Measurements from ENCODE around the gene TMEM198. TPM values are rescaled to one million over a fixed set of nuclear protein-coding genes. Genes with fewer than 3 reads are reported as not detected.
A peak's percentile ranks its signal among the peaks of the same experiment; 100 is the strongest.

The TMEM198 gene
- polyA plus RNA-seq, 1 donor from 2014 or later, result 44.0 TPM

DNA sequence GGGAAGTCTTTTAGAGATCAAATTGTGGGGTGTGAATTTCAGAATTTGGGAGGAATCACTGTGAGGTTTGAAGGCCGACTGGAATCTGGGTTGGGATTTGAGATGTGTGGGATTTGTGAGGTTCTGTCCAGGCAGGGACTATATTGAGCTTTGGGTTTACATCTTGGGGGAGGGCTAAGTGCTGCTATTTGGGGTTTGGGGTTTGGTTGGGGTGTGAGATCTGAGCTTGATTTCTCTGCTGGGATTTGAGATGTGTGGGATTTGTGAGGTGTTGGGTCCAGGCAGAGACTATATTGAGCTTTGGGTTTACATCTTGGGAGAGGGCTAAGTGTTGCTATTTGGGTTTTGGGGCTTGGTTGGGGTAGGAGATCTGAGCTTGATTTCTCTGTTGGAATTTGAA, 44.3 kb upstream of the TMEM198 start:
- H3K9me2 ChIP-seq (ENCODE audit: insufficient read depth, low read length), result no peaks in the 10 kb centered on the region
- H3K9ac ChIP-seq (ENCODE audit: low read length), result peak overlapping the region; percentile 71
- TF ChIP-seq, protein P1, sequence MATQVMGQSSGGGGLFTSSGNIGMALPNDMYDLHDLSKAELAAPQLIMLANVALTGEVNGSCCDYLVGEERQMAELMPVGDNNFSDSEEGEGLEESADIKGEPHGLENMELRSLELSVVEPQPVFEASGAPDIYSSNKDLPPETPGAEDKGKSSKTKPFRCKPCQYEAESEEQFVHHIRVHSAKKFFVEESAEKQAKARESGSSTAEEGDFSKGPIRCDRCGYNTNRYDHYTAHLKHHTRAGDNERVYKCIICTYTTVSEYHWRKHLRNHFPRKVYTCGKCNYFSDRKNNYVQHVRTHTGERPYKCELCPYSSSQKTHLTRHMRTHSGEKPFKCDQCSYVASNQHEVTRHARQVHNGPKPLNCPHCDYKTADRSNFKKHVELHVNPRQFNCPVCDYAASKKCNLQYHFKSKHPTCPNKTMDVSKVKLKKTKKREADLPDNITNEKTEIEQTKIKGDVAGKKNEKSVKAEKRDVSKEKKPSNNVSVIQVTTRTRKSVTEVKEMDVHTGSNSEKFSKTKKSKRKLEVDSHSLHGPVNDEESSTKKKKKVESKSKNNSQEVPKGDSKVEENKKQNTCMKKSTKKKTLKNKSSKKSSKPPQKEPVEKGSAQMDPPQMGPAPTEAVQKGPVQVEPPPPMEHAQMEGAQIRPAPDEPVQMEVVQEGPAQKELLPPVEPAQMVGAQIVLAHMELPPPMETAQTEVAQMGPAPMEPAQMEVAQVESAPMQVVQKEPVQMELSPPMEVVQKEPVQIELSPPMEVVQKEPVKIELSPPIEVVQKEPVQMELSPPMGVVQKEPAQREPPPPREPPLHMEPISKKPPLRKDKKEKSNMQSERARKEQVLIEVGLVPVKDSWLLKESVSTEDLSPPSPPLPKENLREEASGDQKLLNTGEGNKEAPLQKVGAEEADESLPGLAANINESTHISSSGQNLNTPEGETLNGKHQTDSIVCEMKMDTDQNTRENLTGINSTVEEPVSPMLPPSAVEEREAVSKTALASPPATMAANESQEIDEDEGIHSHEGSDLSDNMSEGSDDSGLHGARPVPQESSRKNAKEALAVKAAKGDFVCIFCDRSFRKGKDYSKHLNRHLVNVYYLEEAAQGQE (IDR thresholded peaks at IDR 0.05; ENCODE audit: borderline replicate concordance), result no peak
- TF ChIP-seq, protein P2, sequence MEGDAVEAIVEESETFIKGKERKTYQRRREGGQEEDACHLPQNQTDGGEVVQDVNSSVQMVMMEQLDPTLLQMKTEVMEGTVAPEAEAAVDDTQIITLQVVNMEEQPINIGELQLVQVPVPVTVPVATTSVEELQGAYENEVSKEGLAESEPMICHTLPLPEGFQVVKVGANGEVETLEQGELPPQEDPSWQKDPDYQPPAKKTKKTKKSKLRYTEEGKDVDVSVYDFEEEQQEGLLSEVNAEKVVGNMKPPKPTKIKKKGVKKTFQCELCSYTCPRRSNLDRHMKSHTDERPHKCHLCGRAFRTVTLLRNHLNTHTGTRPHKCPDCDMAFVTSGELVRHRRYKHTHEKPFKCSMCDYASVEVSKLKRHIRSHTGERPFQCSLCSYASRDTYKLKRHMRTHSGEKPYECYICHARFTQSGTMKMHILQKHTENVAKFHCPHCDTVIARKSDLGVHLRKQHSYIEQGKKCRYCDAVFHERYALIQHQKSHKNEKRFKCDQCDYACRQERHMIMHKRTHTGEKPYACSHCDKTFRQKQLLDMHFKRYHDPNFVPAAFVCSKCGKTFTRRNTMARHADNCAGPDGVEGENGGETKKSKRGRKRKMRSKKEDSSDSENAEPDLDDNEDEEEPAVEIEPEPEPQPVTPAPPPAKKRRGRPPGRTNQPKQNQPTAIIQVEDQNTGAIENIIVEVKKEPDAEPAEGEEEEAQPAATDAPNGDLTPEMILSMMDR (IDR thresholded peaks at IDR 0.05; ENCODE audit: poor library complexity, severe bottlenecking), result no peak
- no peak for TF ChIP-seq EP300 (conservative IDR thresholded peaks at IDR 0.05; ENCODE audit: poor library complexity, severe bottlenecking)
- peaks cover 41% of the 10 kb centered on the region for H3K27me3 ChIP-seq (ENCODE audit: insufficient read depth, low read depth, low read length)
- H3K4me2 ChIP-seq (ENCODE audit: low read length), result peak overlapping the region; percentile 80
- H3K9me3 ChIP-seq (ENCODE audit: low read length), result no peaks in the 10 kb centered on the region
- no peaks in the 10 kb centered on the region for H4K20me1 ChIP-seq (ENCODE audit: insufficient read depth)
- no peaks in the 10 kb centered on the region for H3K36me3 ChIP-seq (ENCODE audit: insufficient read depth, low read length)
- H3F3A ChIP-seq (ENCODE audit: insufficient read depth, low read length, poor library complexity, severe bottlenecking), result no peaks in the 10 kb centered on the region
- H3K4me3 ChIP-seq (ENCODE audit: low read length), result peak overlapping the region; percentile 73
- H2AFZ ChIP-seq (ENCODE audit: low read depth, low read length), result no peak overlapping the region
- H3K27ac ChIP-seq (ENCODE audit: low read length), result no peak overlapping the region
- H3K79me2 ChIP-seq (replicated peaks; ENCODE audit: insufficient read depth, low read length), result no peaks in the 10 kb centered on the region

DNA sequence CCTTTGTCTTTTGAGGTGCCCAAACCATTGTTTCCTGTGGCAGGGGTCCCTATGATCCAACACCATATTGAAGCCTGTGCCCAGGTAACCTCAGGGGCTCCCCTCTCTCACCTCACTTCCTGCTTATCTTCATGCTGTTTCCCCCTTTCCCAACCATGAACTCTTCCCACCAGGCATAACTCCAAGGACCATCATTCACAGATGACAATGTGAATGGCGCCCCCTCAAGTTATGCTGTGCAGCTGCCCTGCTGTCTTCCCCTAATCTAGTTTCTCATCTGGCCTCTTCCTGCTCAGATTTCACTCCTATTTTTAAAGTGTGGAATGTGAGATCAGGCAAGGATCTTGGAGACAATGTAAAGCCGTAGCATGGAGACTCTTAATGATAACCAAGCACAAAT, 43.7 kb upstream of the TMEM198 start:
- Histone ChIP-seq H3K9me3 (ENCODE audit: low read length) (no peaks in the 10 kb centered on the region), H3K9me2 (ENCODE audit: insufficient read depth, low read length) (no peaks in the 10 kb centered on the region), H3K9ac (ENCODE audit: low read length) (no peak overlapping the region), H3K4me2 (ENCODE audit: low read length) (no peak overlapping the region), H3F3A (ENCODE audit: insufficient read depth, low read length, poor library complexity, severe bottlenecking) (no peaks in the 10 kb centered on the region), H3K36me3 (ENCODE audit: insufficient read depth, low read length) (no peaks in the 10 kb centered on the region), H3K4me3 (ENCODE audit: low read length) (no peak overlapping the region), H3K27me3 (ENCODE audit: insufficient read depth, low read depth, low read length) (peaks cover 35% of the 10 kb centered on the region), H3K79me2 (replicated peaks; ENCODE audit: insufficient read depth, low read length) (no peaks in the 10 kb centered on the region), H4K20me1 (ENCODE audit: insufficient read depth) (no peaks in the 10 kb centered on the region), H2AFZ (ENCODE audit: low read depth, low read length) (no peak overlapping the region), H3K27ac (ENCODE audit: low read length) (no peak overlapping the region)
- TF ChIP-seq RAD21 (conservative IDR thresholded peaks at IDR 0.05) (no peak), SMC3 (conservative IDR thresholded peaks at IDR 0.05; ENCODE audit: poor library complexity) (no peak), EZH2 (IDR thresholded peaks at IDR 0.05; ENCODE audit: borderline replicate concordance, insufficient read depth, low read length, poor library complexity, severe bottlenecking) (no peak), TAF1 (IDR thresholded peaks at IDR 0.05; ENCODE audit: low read depth) (no peak), EP300 (conservative IDR thresholded peaks at IDR 0.05; ENCODE audit: poor library complexity, severe bottlenecking) (no peak), POLR2AphosphoS5 (IDR thresholded peaks at IDR 0.05) (no peak), MXI1 (conservative IDR thresholded peaks at IDR 0.05; ENCODE audit: poor library complexity, severe bottlenecking) (no peak)
- TF ChIP-seq, protein P1 (IDR thresholded peaks at IDR 0.05; ENCODE audit: borderline replicate concordance), result no peak
- TF ChIP-seq, protein P2 (IDR thresholded peaks at IDR 0.05; ENCODE audit: poor library complexity, severe bottlenecking), result no peak
